Endothelial cell of umbilical vein (primary cell): ENCODE data around the gene DAGLB. TPM values are rescaled to one million over a fixed set of nuclear protein-coding genes. Genes with fewer than 3 reads are reported as not detected.

Source experiments
- BruUV-seq: library from RNA; stranded (reverse); fragments of 400-500 nt; replicated peaks from 2 replicates; lab custom pipeline; 2021; lab: Mats Ljungman, UMichigan
- CTCF ChIA-PET: fragments of 300-600, 350-600 bp; sonication (Branson Sonifier 250); formaldehyde crosslinking; loops from one replicate; lab custom pipeline; 2021; ENCODE audit warnings: antibody characterized with exemption, inconsistent platforms; lab: Charles Lee
- POLR2A ChIA-PET: fragments of 300-600, 350-600 bp; sonication (Branson Sonifier 250); formaldehyde crosslinking; loops from one replicate; lab custom pipeline; 2021; ENCODE audit warnings: antibody characterized with exemption, inconsistent platforms; lab: Charles Lee
- DNase-seq: peaks from one replicate; pipeline ENCODE4 v3.0.0-alpha.2; 2011; ENCODE audit warnings: low read depth, low spot score
- FAIRE-seq: peaks from 2 replicates; lab custom pipeline; 2011; peaks lifted over from hg19 to GRCh38; lab: Jason Lieb, UNC
- H2AFZ ChIP-seq: 2 replicates; pipeline ENCODE4 v1.6.0; 2012; ENCODE audit warnings: low read depth, low read length, control low read depth, inconsistent platforms
- H3K27ac ChIP-seq: 2 replicates; pipeline ENCODE4 v1.5.1; 2011; ENCODE audit warnings: low read depth, mild to moderate bottlenecking, control low read depth, low read length, moderate library complexity; ENCODE audit not compliant: insufficient read depth
- H3K27me3 ChIP-seq, 2 experiments: 2 replicates each; pipeline versions ENCODE4 v1.6.0 to v1.6.1; 2011; ENCODE audit warnings: low read length in 2 of 2, mixed read lengths in 1 of 2; ENCODE audit not compliant: control insufficient read depth in 2 of 2, insufficient read depth in 2 of 2
- H3K36me3 ChIP-seq, 2 experiments: 2 replicates in 1 of 2; 3 replicates in 1 of 2; pipeline ENCODE4 v1.5.1; 2011; ENCODE audit warnings: low read length in 2 of 2, mild to moderate bottlenecking in 1 of 2, moderate library complexity in 1 of 2; ENCODE audit not compliant: control insufficient read depth in 2 of 2, insufficient read depth in 2 of 2; ENCODE audit errors: extremely low read depth in 1 of 2
- H3K4me1 ChIP-seq: 3 replicates; pipeline ENCODE4 v1.5.1; 2011; ENCODE audit warnings: mild to moderate bottlenecking, low read length; ENCODE audit not compliant: control insufficient read depth, insufficient read depth; ENCODE audit errors: extremely low read depth
- H3K4me2 ChIP-seq: 2 replicates; pipeline ENCODE4 v1.6.1; 2011; ENCODE audit warnings: low read length, control low read depth, mixed read lengths; ENCODE audit not compliant: insufficient read depth
- H3K4me3 ChIP-seq, 3 experiments: fragments of 200-600 bp in 1 of 3; sonication (generic), shearing (Covaris generic) in 1 of 3; replicated peaks in 1 of 3; 2 replicates each; pipeline ENCODE4 v1.5.1; 2011 to 2016; ENCODE audit warnings: control low read depth in 3 of 3, low read length in 3 of 3, mild to moderate bottlenecking in 2 of 3, inconsistent platforms in 1 of 3, low read depth in 1 of 3, moderate library complexity in 1 of 3; ENCODE audit not compliant: insufficient read depth in 1 of 3
- H3K79me2 ChIP-seq: 2 replicates; pipeline ENCODE4 v1.6.0; 2012; ENCODE audit warnings: low read length, inconsistent platforms; ENCODE audit not compliant: control insufficient read depth, insufficient read depth
- H3K9ac ChIP-seq: replicated peaks from 2 replicates; pipeline ENCODE3; 2011; ENCODE audit warnings: low read length, control low read depth; ENCODE audit not compliant: insufficient read depth; ENCODE audit errors: extremely low read depth
- H3K9me1 ChIP-seq: replicated peaks from 3 replicates; pipeline ENCODE4 v1.6.0; 2011; ENCODE audit warnings: mild to moderate bottlenecking, low read length; ENCODE audit not compliant: control insufficient read depth, insufficient read depth; ENCODE audit errors: extremely low read depth
- H3K9me3 ChIP-seq: replicated peaks from 2 replicates; pipeline ENCODE4 v1.5.1; 2012; ENCODE audit warnings: low read length, inconsistent platforms; ENCODE audit not compliant: control insufficient read depth, insufficient read depth
- H4K20me1 ChIP-seq: replicated peaks from 2 replicates; pipeline ENCODE3; 2011; ENCODE audit warnings: mild to moderate bottlenecking, low read length; ENCODE audit not compliant: control insufficient read depth, insufficient read depth; ENCODE audit errors: extremely low read depth
- EZH2 ChIP-seq: IDR thresholded peaks from 2 replicates; pipeline ENCODE4 v1.6.1; 2012; ENCODE audit warnings: borderline replicate concordance, low read depth, mild to moderate bottlenecking, moderate library complexity, low read length, inconsistent platforms; ENCODE audit not compliant: severe bottlenecking
- FOS ChIP-seq: IDR thresholded peaks from 2 replicates; pipeline ENCODE4 v1.6.1; 2011; ENCODE audit warnings: mild to moderate bottlenecking, low read length, moderate library complexity, borderline replicate concordance; ENCODE audit not compliant: insufficient read depth
- GATA2 ChIP-seq: IDR thresholded peaks from 2 replicates; pipeline ENCODE4 v1.7.0; 2011; ENCODE audit warnings: low read depth, mild to moderate bottlenecking, moderate library complexity, mixed read lengths, low read length; ENCODE audit not compliant: insufficient read length, insufficient read depth
- JUN ChIP-seq: IDR thresholded peaks from 2 replicates; pipeline ENCODE4 v1.6.1; 2011; ENCODE audit warnings: borderline replicate concordance, low read depth; ENCODE audit not compliant: insufficient read length, insufficient read depth
- MYC ChIP-seq: IDR thresholded peaks from one replicate; pipeline ENCODE4 v1.6.1; 2011; ENCODE audit warnings: mild to moderate bottlenecking, low read depth, low read length
- POLR2A ChIP-seq: IDR thresholded peaks from 2 replicates; pipeline ENCODE4 v1.6.1; 2012; ENCODE audit warnings: low read depth, mild to moderate bottlenecking, control low read depth, low read length
- POLR2AphosphoS5 ChIP-seq: IDR thresholded peaks from 2 replicates; pipeline ENCODE4 v1.6.1; 2012; ENCODE audit warnings: low read depth, mild to moderate bottlenecking, control low read depth, low read length, moderate library complexity; ENCODE audit not compliant: insufficient read depth
- dilution Hi-C: fragments of 300-500 bp; cut with MboI; formaldehyde crosslinking; loops from one replicate; pipeline ENCODE4 v1.15.0; 2019; ENCODE audit warnings: low sequenced_read_pairs; ENCODE audit not compliant: extremely low pct_ligation_motif_present
- intact Hi-C: fragments of 100-400 bp; cut with micrococcal nuclease; formaldehyde crosslinking; loops from one replicate; pipeline ENCODE4 v1.10.0; 2022
- polyA plus RNA-seq, 4 experiments: library from polyadenylated mRNA; depleted of rRNA in 3 of 4; stranded (reverse) in 3 of 4; unstranded in 1 of 4; fragments of >200 nt; gene quantifications; 2 replicates each; pipeline versions ENCODE4 v1.2.1 to v1.2.3, GENCODE V29; 2011 to 2012; ENCODE audit warnings: missing spikeins in 1 of 4
- total RNA-seq: library from RNA; stranded (reverse); gene quantifications from 2 replicates; pipeline ENCODE4 v1.2.3, GENCODE V29; 2021
- TF ChIP-seq, protein P1 (sequence below): IDR thresholded peaks from 2 replicates; pipeline ENCODE4 v1.6.1; 2011; ENCODE audit not compliant: insufficient read depth, insufficient read length
- TF ChIP-seq, protein P2 (sequence below), 2 donors: IDR thresholded peaks; 1 replicate in 1 of 2; 2 replicates in 1 of 2; pipeline ENCODE4 v1.5.1; 2011; ENCODE audit warnings: low read length in 2 of 2, mild to moderate bottlenecking in 2 of 2, moderate library complexity in 2 of 2, control low read depth in 1 of 2, inconsistent platforms in 1 of 2, low read depth in 1 of 2; ENCODE audit not compliant: insufficient read depth in 1 of 2; ENCODE audit errors: extremely low read depth in 1 of 2

DAGLB gene
- total and polyA plus RNA-seq, 2 donors (not counting 3 experiments of a cell fraction or from before 2014, with no cell fraction given) = 28.2 to 48.2 TPM

DNA sequence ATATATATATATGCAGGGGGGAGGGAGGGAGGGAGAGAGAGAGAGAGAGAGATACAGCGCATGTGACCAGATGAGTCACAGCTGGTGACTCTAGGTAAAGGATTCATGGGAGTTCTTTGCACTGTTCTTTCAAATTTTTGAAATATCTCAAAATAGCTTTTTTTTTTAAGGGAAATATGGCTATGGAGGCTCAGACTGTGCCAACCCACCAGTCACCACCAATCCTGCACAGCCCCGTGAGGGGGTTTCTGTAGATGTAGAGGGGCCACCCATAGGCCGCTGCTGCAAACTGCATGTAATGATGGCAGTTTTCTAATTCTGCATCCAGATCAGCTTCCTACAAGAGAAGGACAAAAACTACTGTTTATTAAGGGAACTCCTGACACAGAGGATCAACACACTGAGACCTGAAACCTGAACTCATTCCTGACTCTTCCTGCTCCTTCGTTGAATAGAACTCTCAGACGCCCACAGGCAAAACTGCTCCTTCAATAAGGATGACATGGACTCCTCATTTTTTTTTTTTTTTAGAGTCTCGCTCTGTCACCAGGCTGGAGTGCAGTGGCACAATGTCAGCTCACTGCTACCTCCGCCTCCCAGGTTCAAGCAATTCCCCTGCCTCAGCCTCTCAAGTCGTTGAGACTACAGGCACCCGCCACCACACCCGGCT lies 17.3 kb downstream of the DAGLB start:
- Histone ChIP-seq H4K20me1 (no peaks in the 10 kb centered on the region), H3K9ac (no peak overlapping the region), H3K4me3 (no peak overlapping the region), H3K4me2 (no peak overlapping the region), H2AFZ (no peak overlapping the region), H3K4me1 (peaks cover under 1% of the 10 kb centered on the region), H3K9me3 (no peaks in the 10 kb centered on the region), H3K9me1 (no peaks in the 10 kb centered on the region), H3K36me3 (peaks cover 2 to 12% of the 10 kb centered on the region in 2 experiments), H3K27me3 (no peaks in the 10 kb centered on the region), H3K79me2 (peaks cover 11% of the 10 kb centered on the region), H3K27ac (no peak overlapping the region)
- ChIA-PET CTCF (interaction anchor here (0.8 kb wide), 1 partner anchor 86 kb away, joined by 3 read pairs; no protein-coding TSS in a partner anchor), POLR2A (no interaction called here)
- dilution Hi-C loops (no loop called here), intact Hi-C loops (no loop called here)
- FAIRE-seq (no peak), DNase-seq (no peak)
- TF ChIP-seq EZH2 = no peak
- no peak for TF ChIP-seq POLR2AphosphoS5
- TF ChIP-seq, protein P1, sequence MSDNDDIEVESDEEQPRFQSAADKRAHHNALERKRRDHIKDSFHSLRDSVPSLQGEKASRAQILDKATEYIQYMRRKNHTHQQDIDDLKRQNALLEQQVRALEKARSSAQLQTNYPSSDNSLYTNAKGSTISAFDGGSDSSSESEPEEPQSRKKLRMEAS = no peak
- TF ChIP-seq FOS = no peak
- TF ChIP-seq MYC = no peak
- TF ChIP-seq, protein P2, sequence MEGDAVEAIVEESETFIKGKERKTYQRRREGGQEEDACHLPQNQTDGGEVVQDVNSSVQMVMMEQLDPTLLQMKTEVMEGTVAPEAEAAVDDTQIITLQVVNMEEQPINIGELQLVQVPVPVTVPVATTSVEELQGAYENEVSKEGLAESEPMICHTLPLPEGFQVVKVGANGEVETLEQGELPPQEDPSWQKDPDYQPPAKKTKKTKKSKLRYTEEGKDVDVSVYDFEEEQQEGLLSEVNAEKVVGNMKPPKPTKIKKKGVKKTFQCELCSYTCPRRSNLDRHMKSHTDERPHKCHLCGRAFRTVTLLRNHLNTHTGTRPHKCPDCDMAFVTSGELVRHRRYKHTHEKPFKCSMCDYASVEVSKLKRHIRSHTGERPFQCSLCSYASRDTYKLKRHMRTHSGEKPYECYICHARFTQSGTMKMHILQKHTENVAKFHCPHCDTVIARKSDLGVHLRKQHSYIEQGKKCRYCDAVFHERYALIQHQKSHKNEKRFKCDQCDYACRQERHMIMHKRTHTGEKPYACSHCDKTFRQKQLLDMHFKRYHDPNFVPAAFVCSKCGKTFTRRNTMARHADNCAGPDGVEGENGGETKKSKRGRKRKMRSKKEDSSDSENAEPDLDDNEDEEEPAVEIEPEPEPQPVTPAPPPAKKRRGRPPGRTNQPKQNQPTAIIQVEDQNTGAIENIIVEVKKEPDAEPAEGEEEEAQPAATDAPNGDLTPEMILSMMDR (IDR thresholded peaks at IDR 0.05; ENCODE audit: extremely low read depth in 1 of 2, insufficient read depth in 1 of 2, low read depth in 1 of 2, low read length in 2 of 2) = peak; percentile 4 to 17
- no peak for TF ChIP-seq GATA2
- TF ChIP-seq POLR2A = no peak
- no peak for TF ChIP-seq JUN
- BruUV-seq = no TSS peak
